GM18858 (cell line): ENCODE results near the gene DDX11.
A peak's percentile ranks its signal among the peaks of the same experiment; 100 is the strongest.
"Not testable (repeated sequence)": the region's sequence is repeated elsewhere in the genome, so short reads cannot be mapped to it uniquely, and the experiment has no call there.

Experiments
- ATAC-seq: cut with Tn5 transposase; IDR thresholded peaks from one replicate; pipeline ENCODE4 v1.9.1; 2021; ENCODE audit not compliant: unreplicated experiment

DDX11 gene

GRCh38 chr12:31066196-31066595 is 7.5 kb upstream of the DDX11 start:
- not testable (repeated sequence) for ATAC-seq

GRCh38 chr12:31067656-31068055 is 6.0 kb upstream of the DDX11 start:
- not testable (repeated sequence) for ATAC-seq

GRCh38 chr12:31070971-31071740 is 2.5 kb upstream of the DDX11 start:
- not testable (repeated sequence) for ATAC-seq

GRCh38 chr12:31072962-31073361 is 698 bp upstream of the DDX11 start:
- not testable (repeated sequence) for ATAC-seq

GRCh38 chr12:31074333-31074874 is 744 bp downstream of the DDX11 start:
- ATAC-seq: peak; percentile 28

- ATAC-seq: not testable (repeated sequence)
Measured at GRCh38 chr12:31076150-31076549, 2.5 kb downstream of the DDX11 start.

GRCh38 chr12:31077095-31077494 is 3.4 kb downstream of the DDX11 start:
- ATAC-seq: not testable (repeated sequence)

- not testable (repeated sequence) for ATAC-seq
Measured at GRCh38 chr12:31077998-31078397, 4.3 kb downstream of the DDX11 start.

- not testable (repeated sequence) for ATAC-seq
Measured at GRCh38 chr12:31079421-31079820, 5.8 kb downstream of the DDX11 start.

GRCh38 chr12:31080221-31080620 is 6.6 kb downstream of the DDX11 start:
- ATAC-seq: not testable (repeated sequence)

GRCh38 chr12:31081274-31081673 is 7.6 kb downstream of the DDX11 start:
- ATAC-seq: not testable (repeated sequence)

- not testable (repeated sequence) for ATAC-seq
Measured at GRCh38 chr12:31084241-31084640, 10.6 kb downstream of the DDX11 start.

GRCh38 chr12:31086032-31086431 is 12.4 kb downstream of the DDX11 start:
- not testable (repeated sequence) for ATAC-seq

- not testable (repeated sequence) for ATAC-seq
Measured at GRCh38 chr12:31087486-31087885, 13.8 kb downstream of the DDX11 start.

- not testable (repeated sequence) for ATAC-seq
Measured at GRCh38 chr12:31087956-31088355, 14.3 kb downstream of the DDX11 start.

GRCh38 chr12:31089072-31089471 is 15.4 kb downstream of the DDX11 start:
- ATAC-seq: no peak

GRCh38 chr12:31091629-31092028 is 18.0 kb downstream of the DDX11 start:
- not testable (repeated sequence) for ATAC-seq

GRCh38 chr12:31092718-31093117 is 19.1 kb downstream of the DDX11 start:
- ATAC-seq: not testable (repeated sequence)

- ATAC-seq: not testable (repeated sequence)
Measured at GRCh38 chr12:31095080-31095860, 21.6 kb downstream of the DDX11 start.

GRCh38 chr12:31096251-31097065 is 22.8 kb downstream of the DDX11 start:
- ATAC-seq: not testable (repeated sequence)

GRCh38 chr12:31097819-31098218 is 24.2 kb downstream of the DDX11 start:
- ATAC-seq: not testable (repeated sequence)
